IPS-18a (cell line): Measurements from ENCODE around the gene GPATCH2.

Experiments used
- H3K27ac ChIP-seq: one replicate; pipeline ENCODE4 v1.5.1; 2013; ENCODE audit warnings: low read length
- H3K27me3 ChIP-seq: one replicate; pipeline ENCODE4 v1.6.1; 2013; ENCODE audit warnings: mild to moderate bottlenecking, low read length; ENCODE audit not compliant: control insufficient read depth, insufficient read depth
- H3K36me3 ChIP-seq: one replicate; pipeline ENCODE4 v1.6.1; 2013; ENCODE audit warnings: low read depth, low read length; ENCODE audit not compliant: control insufficient read depth
- H3K4me1 ChIP-seq: one replicate; pipeline ENCODE4 v1.6.1; 2013; ENCODE audit warnings: low read depth, low read length; ENCODE audit not compliant: control insufficient read depth
- H3K4me3 ChIP-seq: one replicate; pipeline ENCODE4 v1.5.1; 2013; ENCODE audit warnings: low read length
- H3K9ac ChIP-seq: one replicate; pipeline ENCODE4 v1.6.1; 2013; ENCODE audit warnings: mild to moderate bottlenecking, low read length, moderate library complexity
- H3K9me3 ChIP-seq: one replicate; pipeline ENCODE4 v1.6.1; 2013; ENCODE audit warnings: low read depth, low read length; ENCODE audit not compliant: control insufficient read depth

GPATCH2 gene

GRCh38 chr1:217574265-217574949, 56.5 kb downstream of the GPATCH2 start:
- Histone ChIP-seq H3K27ac (no peak overlapping the region), H3K4me1 (no peaks in the 10 kb centered on the region), H3K4me3 (no peak overlapping the region), H3K27me3 (no peaks in the 10 kb centered on the region), H3K9ac (no peak overlapping the region), H3K36me3 (no peaks in the 10 kb centered on the region), H3K9me3 (no peaks in the 10 kb centered on the region)

- Histone ChIP-seq H3K27ac (no peak overlapping the region), H3K27me3 (no peaks in the 10 kb centered on the region), H3K4me3 (no peak overlapping the region), H3K4me1 (no peaks in the 10 kb centered on the region), H3K9me3 (no peaks in the 10 kb centered on the region), H3K36me3 (no peaks in the 10 kb centered on the region), H3K9ac (no peak overlapping the region)
These were observed 61.9 kb downstream of the GPATCH2 start for GRCh38 chr1:217569021-217569420.

GRCh38 chr1:217568200-217568599, 62.7 kb downstream of the GPATCH2 start:
- no peaks in the 10 kb centered on the region for H3K36me3 ChIP-seq
- H3K27ac ChIP-seq = no peak overlapping the region
- H3K4me3 ChIP-seq = no peak overlapping the region
- no peaks in the 10 kb centered on the region for H3K27me3 ChIP-seq
- H3K4me1 ChIP-seq = no peaks in the 10 kb centered on the region
- no peaks in the 10 kb centered on the region for H3K9me3 ChIP-seq
- no peak overlapping the region for H3K9ac ChIP-seq

GRCh38 chr1:217564833-217565232, 66.1 kb downstream of the GPATCH2 start:
- Histone ChIP-seq H3K4me3 (no peak overlapping the region), H3K27ac (no peak overlapping the region), H3K27me3 (no peaks in the 10 kb centered on the region), H3K4me1 (no peaks in the 10 kb centered on the region), H3K9ac (no peak overlapping the region), H3K36me3 (no peaks in the 10 kb centered on the region), H3K9me3 (no peaks in the 10 kb centered on the region)

GRCh38 chr1:217564207-217564606, 66.7 kb downstream of the GPATCH2 start:
- H3K4me3 ChIP-seq = no peak overlapping the region
- no peaks in the 10 kb centered on the region for H3K36me3 ChIP-seq
- no peaks in the 10 kb centered on the region for H3K4me1 ChIP-seq
- H3K9me3 ChIP-seq = no peaks in the 10 kb centered on the region
- H3K9ac ChIP-seq = no peak overlapping the region
- H3K27ac ChIP-seq = no peak overlapping the region
- no peaks in the 10 kb centered on the region for H3K27me3 ChIP-seq

- Histone ChIP-seq H3K4me1 (no peaks in the 10 kb centered on the region), H3K27ac (no peak overlapping the region), H3K4me3 (no peak overlapping the region), H3K9ac (no peak overlapping the region), H3K9me3 (no peaks in the 10 kb centered on the region), H3K36me3 (no peaks in the 10 kb centered on the region), H3K27me3 (no peaks in the 10 kb centered on the region)
These were observed 67.7 kb downstream of the GPATCH2 start for GRCh38 chr1:217563179-217563578.

GRCh38 chr1:217562229-217562878, 68.5 kb downstream of the GPATCH2 start:
- H3K36me3 ChIP-seq = no peaks in the 10 kb centered on the region
- H3K9me3 ChIP-seq = no peaks in the 10 kb centered on the region
- H3K27me3 ChIP-seq = no peaks in the 10 kb centered on the region
- no peak overlapping the region for H3K4me3 ChIP-seq
- no peak overlapping the region for H3K27ac ChIP-seq
- H3K9ac ChIP-seq = no peak overlapping the region
- H3K4me1 ChIP-seq = no peaks in the 10 kb centered on the region

- Histone ChIP-seq H3K4me1 (no peaks in the 10 kb centered on the region), H3K27me3 (no peaks in the 10 kb centered on the region), H3K36me3 (no peaks in the 10 kb centered on the region), H3K4me3 (no peak overlapping the region), H3K9me3 (no peaks in the 10 kb centered on the region), H3K27ac (no peak overlapping the region), H3K9ac (no peak overlapping the region)
These were observed 69.4 kb downstream of the GPATCH2 start for GRCh38 chr1:217561446-217561845.

- no peaks in the 10 kb centered on the region for H3K36me3 ChIP-seq
- H3K27me3 ChIP-seq = no peaks in the 10 kb centered on the region
- H3K9me3 ChIP-seq = no peaks in the 10 kb centered on the region
- H3K4me1 ChIP-seq = peaks cover 7% of the 10 kb centered on the region
- no peak overlapping the region for H3K9ac ChIP-seq
- no peak overlapping the region for H3K27ac ChIP-seq
- no peak overlapping the region for H3K4me3 ChIP-seq
These were observed 76.0 kb downstream of the GPATCH2 start for GRCh38 chr1:217554849-217555248.

- H3K9ac ChIP-seq = no peak overlapping the region
- H3K9me3 ChIP-seq = no peaks in the 10 kb centered on the region
- H3K27me3 ChIP-seq = no peaks in the 10 kb centered on the region
- no peak overlapping the region for H3K27ac ChIP-seq
- peaks cover 7% of the 10 kb centered on the region for H3K4me1 ChIP-seq
- no peaks in the 10 kb centered on the region for H3K36me3 ChIP-seq
- H3K4me3 ChIP-seq = no peak overlapping the region
These were observed 76.9 kb downstream of the GPATCH2 start for GRCh38 chr1:217553949-217554509.

GRCh38 chr1:217552339-217552951, 78.4 kb downstream of the GPATCH2 start:
- H3K36me3 ChIP-seq = no peaks in the 10 kb centered on the region
- H3K9me3 ChIP-seq = no peaks in the 10 kb centered on the region
- H3K27ac ChIP-seq = no peak overlapping the region
- no peaks in the 10 kb centered on the region for H3K27me3 ChIP-seq
- peaks cover 7% of the 10 kb centered on the region for H3K4me1 ChIP-seq
- H3K4me3 ChIP-seq = no peak overlapping the region
- no peak overlapping the region for H3K9ac ChIP-seq
